Activated T-cell treated with anti-CD3 and anti-CD28 coated beads for 1 hour (primary cell): ENCODE results near the gene SLC39A9.
"Not testable (repeated sequence)": the region's sequence is repeated elsewhere in the genome, so short reads cannot be mapped to it uniquely, and the experiment has no call there.

Experiments
- DNase-seq: peaks from one replicate; pipeline ENCODE4 v3.0.0-alpha.2; 2020; ENCODE audit warnings: low read depth

Gene SLC39A9

GRCh38 chr14:69370061-69370460, 28.4 kb upstream of the SLC39A9 start:
- no peak for DNase-seq

- DNase-seq: no peak
These were observed 26.3 kb upstream of the SLC39A9 start for GRCh38 chr14:69372146-69372545.

- no peak for DNase-seq
These were observed 25.4 kb upstream of the SLC39A9 start for GRCh38 chr14:69373104-69373503.

GRCh38 chr14:69374235-69374634, 24.3 kb upstream of the SLC39A9 start:
- no peak for DNase-seq

GRCh38 chr14:69375182-69375581, 23.3 kb upstream of the SLC39A9 start:
- no peak for DNase-seq

GRCh38 chr14:69375722-69376121, 22.8 kb upstream of the SLC39A9 start:
- DNase-seq: no peak

- DNase-seq: no peak
These were observed 22.1 kb upstream of the SLC39A9 start for GRCh38 chr14:69376439-69376838.

- no peak for DNase-seq
These were observed 20.2 kb upstream of the SLC39A9 start for GRCh38 chr14:69378274-69378673.

GRCh38 chr14:69387311-69387710, 11.2 kb upstream of the SLC39A9 start:
- no peak for DNase-seq

- DNase-seq: not testable (repeated sequence)
These were observed 7.1 kb upstream of the SLC39A9 start for GRCh38 chr14:69391400-69391799.

GRCh38 chr14:69392481-69392880, 6.0 kb upstream of the SLC39A9 start:
- DNase-seq: no peak

- no peak for DNase-seq
These were observed 2.6 kb upstream of the SLC39A9 start for GRCh38 chr14:69395929-69396328.

GRCh38 chr14:69398818-69399210, 322 bp downstream of the SLC39A9 start:
- DNase-seq: no peak

- no peak for DNase-seq
These were observed 1.3 kb downstream of the SLC39A9 start for GRCh38 chr14:69399750-69400149.

GRCh38 chr14:69400154-69400553, 1.7 kb downstream of the SLC39A9 start:
- DNase-seq: no peak

GRCh38 chr14:69401841-69402240, 3.3 kb downstream of the SLC39A9 start:
- DNase-seq: no peak

- DNase-seq: no peak
These were observed 6.0 kb downstream of the SLC39A9 start for GRCh38 chr14:69404478-69404877.

GRCh38 chr14:69404883-69405282, 6.4 kb downstream of the SLC39A9 start:
- no peak for DNase-seq

GRCh38 chr14:69405762-69406161, 7.3 kb downstream of the SLC39A9 start:
- no peak for DNase-seq

- no peak for DNase-seq
These were observed 10.0 kb downstream of the SLC39A9 start for GRCh38 chr14:69408331-69408960.

- no peak for DNase-seq
These were observed 15.0 kb downstream of the SLC39A9 start for GRCh38 chr14:69413483-69413882.

- DNase-seq: not testable (repeated sequence)
These were observed 17.6 kb downstream of the SLC39A9 start for GRCh38 chr14:69416087-69416486.

GRCh38 chr14:69423279-69423678, 24.8 kb downstream of the SLC39A9 start:
- DNase-seq: no peak

- DNase-seq: no peak
These were observed 25.8 kb downstream of the SLC39A9 start for GRCh38 chr14:69424149-69424923.
